HL-60 (cell line): ENCODE data around the gene TULP4.
A peak's percentile ranks its signal among the peaks of the same experiment; 100 is the strongest.

Experiments used
- DNase-seq, 2 experiments: peaks; one replicate each; pipeline ENCODE4 v3.0.0-alpha.2; 2010 to 2020; ENCODE audit warnings: low read depth in 1 of 2, low spot score in 1 of 2
- H3K27ac ChIP-seq: fragments of 250-450 bp; sonication (Bioruptor Pico); replicated peaks from 2 replicates; pipeline ENCODE4 v1.5.1; 2020; ENCODE audit warnings: mild to moderate bottlenecking, moderate library complexity
- H3K27me3 ChIP-seq: fragments of 250-450 bp; sonication (Bioruptor Pico); 2 replicates; pipeline ENCODE4 v1.5.1; 2021; ENCODE audit warnings: mild to moderate bottlenecking, moderate library complexity; ENCODE audit not compliant: insufficient read depth, poor library complexity, severe bottlenecking
- H3K4me3 ChIP-seq: replicated peaks from 2 replicates; pipeline ENCODE4 v1.5.1; 2011; ENCODE audit warnings: mild to moderate bottlenecking, control low read depth, low read length; ENCODE audit not compliant: insufficient read depth
- CTCF ChIP-seq: IDR thresholded peaks from one replicate; pipeline ENCODE4 v1.5.1; 2011; ENCODE audit warnings: low read length, control low read depth, inconsistent platforms; ENCODE audit not compliant: insufficient read depth
- GABPA ChIP-seq: IDR thresholded peaks from 2 replicates; pipeline ENCODE4 v1.6.1; 2012; ENCODE audit warnings: low read depth
- POLR2AphosphoS5 ChIP-seq: IDR thresholded peaks from 2 replicates; pipeline ENCODE4 v1.6.1; 2012; ENCODE audit warnings: low read depth
- SPI1 ChIP-seq: IDR thresholded peaks from 2 replicates; pipeline ENCODE4 v1.6.1; 2012; ENCODE audit warnings: low read depth, mild to moderate bottlenecking, borderline replicate concordance
- TF ChIP-seq, protein P1 (sequence below): IDR thresholded peaks from 2 replicates; pipeline ENCODE4 v1.6.1; 2012; ENCODE audit warnings: low read depth; ENCODE audit not compliant: insufficient replicate concordance

Gene TULP4

DNA sequence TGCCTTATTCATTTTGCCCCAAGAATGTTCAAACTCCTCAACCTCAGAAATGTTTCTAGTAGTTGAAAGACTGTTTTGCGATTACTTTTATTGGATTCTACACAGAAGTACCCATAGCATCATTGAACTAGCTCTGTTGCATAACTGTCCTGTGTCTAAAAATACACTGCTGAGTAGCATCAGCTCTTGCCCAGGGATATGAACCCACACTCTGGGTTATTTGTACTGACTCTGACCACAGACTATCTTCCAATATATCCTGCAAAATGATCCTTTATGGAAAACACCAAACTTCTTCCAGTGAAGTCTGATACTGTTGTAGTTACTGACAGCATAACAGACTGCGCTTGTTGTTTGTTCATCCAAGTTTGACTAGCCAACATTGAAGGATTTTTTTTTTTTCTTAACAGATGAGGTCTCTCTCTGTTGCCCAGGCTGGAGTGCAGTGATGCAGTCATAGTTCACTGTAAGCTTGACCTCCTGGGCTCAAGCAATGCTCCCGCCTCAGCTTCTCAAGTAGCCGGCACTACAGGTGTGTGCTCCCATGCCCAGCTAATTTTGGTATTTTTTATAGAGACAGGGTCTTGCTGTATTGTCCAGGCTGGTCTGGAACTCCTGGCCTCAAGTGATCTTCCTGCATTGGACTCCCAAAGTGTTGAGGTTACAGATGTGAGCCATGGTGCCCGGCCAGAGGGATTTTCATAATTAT is 49.9 kb downstream of the TULP4 start:
- no peak overlapping the region for H3K4me3 ChIP-seq
- no peak overlapping the region for H3K27ac ChIP-seq
- DNase-seq = no peak
- TF ChIP-seq GABPA (no peak), SPI1 (no peak), POLR2AphosphoS5 (no peak), CTCF (no peak)
- TF ChIP-seq, protein P1, sequence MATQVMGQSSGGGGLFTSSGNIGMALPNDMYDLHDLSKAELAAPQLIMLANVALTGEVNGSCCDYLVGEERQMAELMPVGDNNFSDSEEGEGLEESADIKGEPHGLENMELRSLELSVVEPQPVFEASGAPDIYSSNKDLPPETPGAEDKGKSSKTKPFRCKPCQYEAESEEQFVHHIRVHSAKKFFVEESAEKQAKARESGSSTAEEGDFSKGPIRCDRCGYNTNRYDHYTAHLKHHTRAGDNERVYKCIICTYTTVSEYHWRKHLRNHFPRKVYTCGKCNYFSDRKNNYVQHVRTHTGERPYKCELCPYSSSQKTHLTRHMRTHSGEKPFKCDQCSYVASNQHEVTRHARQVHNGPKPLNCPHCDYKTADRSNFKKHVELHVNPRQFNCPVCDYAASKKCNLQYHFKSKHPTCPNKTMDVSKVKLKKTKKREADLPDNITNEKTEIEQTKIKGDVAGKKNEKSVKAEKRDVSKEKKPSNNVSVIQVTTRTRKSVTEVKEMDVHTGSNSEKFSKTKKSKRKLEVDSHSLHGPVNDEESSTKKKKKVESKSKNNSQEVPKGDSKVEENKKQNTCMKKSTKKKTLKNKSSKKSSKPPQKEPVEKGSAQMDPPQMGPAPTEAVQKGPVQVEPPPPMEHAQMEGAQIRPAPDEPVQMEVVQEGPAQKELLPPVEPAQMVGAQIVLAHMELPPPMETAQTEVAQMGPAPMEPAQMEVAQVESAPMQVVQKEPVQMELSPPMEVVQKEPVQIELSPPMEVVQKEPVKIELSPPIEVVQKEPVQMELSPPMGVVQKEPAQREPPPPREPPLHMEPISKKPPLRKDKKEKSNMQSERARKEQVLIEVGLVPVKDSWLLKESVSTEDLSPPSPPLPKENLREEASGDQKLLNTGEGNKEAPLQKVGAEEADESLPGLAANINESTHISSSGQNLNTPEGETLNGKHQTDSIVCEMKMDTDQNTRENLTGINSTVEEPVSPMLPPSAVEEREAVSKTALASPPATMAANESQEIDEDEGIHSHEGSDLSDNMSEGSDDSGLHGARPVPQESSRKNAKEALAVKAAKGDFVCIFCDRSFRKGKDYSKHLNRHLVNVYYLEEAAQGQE = no peak
- H3K27me3 ChIP-seq = no peaks in the 10 kb centered on the region

DNA sequence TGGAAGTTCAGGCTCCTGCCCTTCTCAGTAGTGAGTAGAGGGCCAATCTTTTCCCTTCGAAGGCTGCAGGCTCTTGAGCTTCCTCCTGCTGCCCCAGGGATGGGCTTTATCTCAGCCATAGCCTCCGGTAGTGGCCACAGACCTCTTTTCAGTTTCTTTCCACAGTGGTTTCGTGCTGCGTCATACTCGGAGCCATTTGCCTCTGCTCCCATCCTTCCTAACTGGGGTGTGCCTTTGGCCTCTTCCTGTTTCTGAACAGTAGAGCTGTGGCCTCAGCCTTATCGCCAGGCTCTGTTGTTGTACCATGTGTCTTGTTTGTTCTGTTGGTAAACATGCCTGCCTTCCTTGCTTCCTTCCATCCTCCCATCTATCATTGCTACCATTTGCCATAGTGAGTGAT is 54.1 kb downstream of the TULP4 start:
- peak; percentile 7; the same call in 1 of the 2 replicates for TF ChIP-seq SPI1
- TF ChIP-seq POLR2AphosphoS5 = no peak
- peak in 1 of 2 experiments; percentile 22 for DNase-seq
- H3K27ac ChIP-seq = no peak overlapping the region

GRCh38 chr6:158367816-158368215 is 55.6 kb downstream of the TULP4 start:
- no peak for DNase-seq
- Histone ChIP-seq H3K4me3 (no peak overlapping the region), H3K27me3 (no peaks in the 10 kb centered on the region), H3K27ac (no peak overlapping the region)
- TF ChIP-seq POLR2AphosphoS5 = no peak
- TF ChIP-seq, protein P1 = no peak
- TF ChIP-seq GABPA = no peak

More for the DNA sequence above, 54.1 kb downstream of the TULP4 start:
- no peaks in the 10 kb centered on the region for H3K27me3 ChIP-seq
- H3K4me3 ChIP-seq = no peak overlapping the region

GRCh38 chr6:158369241-158369640 is 57.0 kb downstream of the TULP4 start:
- DNase-seq = no peak
- TF ChIP-seq SPI1 (no peak), GABPA (no peak), POLR2AphosphoS5 (no peak), CTCF (no peak)
- TF ChIP-seq, protein P1 = no peak
- no peaks in the 10 kb centered on the region for H3K27me3 ChIP-seq
- H3K27ac ChIP-seq = no peak overlapping the region
- H3K4me3 ChIP-seq = no peak overlapping the region
